ENCODE measurements around the gene CNPY2.
"Not testable (repeated sequence)": the region's sequence is repeated elsewhere in the genome, so short reads cannot be mapped to it uniquely, and the experiment has no call there.

The CNPY2 gene

GRCh38 chr12:56341616-56342015, 25.8 kb upstream of the CNPY2 start:
- POLR2A ChIA-PET, result interaction anchor here (0.6 to 1.7 kb wide), 3 partner anchors 9 to 25 kb away, joined by 3 to 11 read pairs (median 3); partner anchors contain the start of genes CNPY2 and STAT2
- no peak for TF ChIP-seq TARDBP (IDR thresholded peaks at IDR 0.05)
- no peak for TF ChIP-seq SUZ12 (IDR thresholded peaks at IDR 0.05)
- TF ChIP-seq FOXM1 (IDR thresholded peaks at IDR 0.05; ENCODE audit: borderline replicate concordance), result no peak
- no peak for TF ChIP-seq CTBP1 (IDR thresholded peaks at IDR 0.05; ENCODE audit: borderline replicate concordance)
- TF ChIP-seq PKNOX1 (IDR thresholded peaks at IDR 0.05), result no peak
- no peak for TF ChIP-seq L3MBTL2 (conservative IDR thresholded peaks at IDR 0.05)
- TF ChIP-seq HDGF (IDR thresholded peaks at IDR 0.05; ENCODE audit: borderline replicate concordance), result no peak
- TF ChIP-seq ARNT (IDR thresholded peaks at IDR 0.05), result no peak
- no peak for TF ChIP-seq FOXA1 (IDR thresholded peaks at IDR 0.05)
- TF ChIP-seq NFRKB (IDR thresholded peaks at IDR 0.05), result no peak
- TF ChIP-seq ELF4 (IDR thresholded peaks at IDR 0.05), result no peak
- TF ChIP-seq BHLHE40 (IDR thresholded peaks at IDR 0.05; ENCODE audit: borderline replicate concordance), result no peak
- TF ChIP-seq ZNF384 (IDR thresholded peaks at IDR 0.05), result no peak
- no peak for TF ChIP-seq LEF1 (IDR thresholded peaks at IDR 0.05; ENCODE audit: borderline replicate concordance)
- no peak for TF ChIP-seq SP1 (IDR thresholded peaks at IDR 0.05)
- CTCF ChIA-PET, result no interaction called here
- DNase-seq (ENCODE audit: extremely low spot score), result no peak

- DNase-seq (ENCODE audit: extremely low spot score), result no peak
- CTCF ChIA-PET, result no interaction called here
- POLR2A ChIA-PET, result interaction anchor here (1.1 kb wide), 1 partner anchor 21 kb away, joined by 4 read pairs; the partner anchor contains the start of gene STAT2
- TF ChIP-seq CTBP1 (IDR thresholded peaks at IDR 0.05; ENCODE audit: borderline replicate concordance) (no peak), FOXM1 (IDR thresholded peaks at IDR 0.05; ENCODE audit: borderline replicate concordance) (no peak), FOXA1 (IDR thresholded peaks at IDR 0.05) (no peak), HDGF (IDR thresholded peaks at IDR 0.05; ENCODE audit: borderline replicate concordance) (no peak), FOXK2 (IDR thresholded peaks at IDR 0.05) (no peak), ARNT (IDR thresholded peaks at IDR 0.05) (no peak), ZNF384 (IDR thresholded peaks at IDR 0.05) (no peak), SUZ12 (IDR thresholded peaks at IDR 0.05) (no peak)
These were observed 23.3 kb upstream of the CNPY2 start for GRCh38 chr12:56339158-56339422.

GRCh38 chr12:56338308-56339157, 22.7 kb upstream of the CNPY2 start, which contains the start of gene IL23A:
TSS of gene IL23A (plus strand) at chr12:56338884. CDS start at chr12:56339045, 161 bp downstream.
- TF ChIP-seq NFRKB (IDR thresholded peaks at IDR 0.05) (no peak), L3MBTL2 (conservative IDR thresholded peaks at IDR 0.05) (no peak)
- ChIA-PET CTCF (no interaction called here), POLR2A (interaction anchor here (1.1 to 2.2 kb wide), 2 partner anchors 22 kb away, joined by 4 to 8 read pairs; partner anchors contain the start of gene STAT2)
- DNase-seq (ENCODE audit: extremely low spot score), result no peak

- CTCF ChIA-PET, result interaction anchor here (0.9 kb wide), 1 partner anchor 9 kb away, joined by 3 read pairs; no protein-coding TSS in a partner anchor
- TF ChIP-seq TARDBP (IDR thresholded peaks at IDR 0.05) (no peak), ELF4 (IDR thresholded peaks at IDR 0.05) (no peak), FOXK2 (IDR thresholded peaks at IDR 0.05) (no peak), LEF1 (IDR thresholded peaks at IDR 0.05; ENCODE audit: borderline replicate concordance) (no peak), BHLHE40 (IDR thresholded peaks at IDR 0.05; ENCODE audit: borderline replicate concordance) (no peak), CTBP1 (IDR thresholded peaks at IDR 0.05; ENCODE audit: borderline replicate concordance) (no peak), NFRKB (IDR thresholded peaks at IDR 0.05) (no peak), ARNT (IDR thresholded peaks at IDR 0.05) (no peak), PKNOX1 (IDR thresholded peaks at IDR 0.05) (no peak)
- POLR2A ChIA-PET, result interaction anchor here (2.2 kb wide), 1 partner anchor 23 kb away, joined by 8 read pairs; the partner anchor contains the start of gene STAT2
- DNase-seq (ENCODE audit: extremely low spot score), result no peak
These were observed 22.0 kb upstream of the CNPY2 start for GRCh38 chr12:56337753-56338251.

- TF ChIP-seq SP1 (IDR thresholded peaks at IDR 0.05) (no peak), HDGF (IDR thresholded peaks at IDR 0.05; ENCODE audit: borderline replicate concordance) (no peak)
- ChIA-PET POLR2A (interaction anchor here (0.9 to 4.1 kb wide), 3 partner anchors 21 to 24 kb away, joined by 5 to 29 read pairs (median 8); partner anchors contain the start of genes CNPY2 and STAT2), CTCF (no interaction called here)
- DNase-seq (ENCODE audit: extremely low spot score), result no peak
These were observed 20.8 kb upstream of the CNPY2 start for GRCh38 chr12:56336361-56337167.

- DNase-seq (ENCODE audit: extremely low spot score); CTCF ChIA-PET: not testable (repeated sequence)
- POLR2A ChIA-PET, result interaction anchor here (4.1 kb wide), 1 partner anchor 24 kb away, joined by 29 read pairs; the partner anchor contains the start of gene STAT2
These were observed 19.7 kb upstream of the CNPY2 start for GRCh38 chr12:56335527-56335926.

GRCh38 chr12:56334490-56334793, 18.7 kb upstream of the CNPY2 start:
- CTCF ChIA-PET, result interaction anchor here (1.8 kb wide), 1 partner anchor 130 kb away, joined by 4 read pairs; no protein-coding TSS in a partner anchor
- TF ChIP-seq FOXM1 (IDR thresholded peaks at IDR 0.05; ENCODE audit: borderline replicate concordance), result no peak
- no peak for TF ChIP-seq CTBP1 (IDR thresholded peaks at IDR 0.05; ENCODE audit: borderline replicate concordance)
- no peak for TF ChIP-seq ELF4 (IDR thresholded peaks at IDR 0.05)
- no peak for TF ChIP-seq LEF1 (IDR thresholded peaks at IDR 0.05; ENCODE audit: borderline replicate concordance)
- no peak for TF ChIP-seq TARDBP (IDR thresholded peaks at IDR 0.05)
- POLR2A ChIA-PET, result interaction anchor here (0.6 to 4.1 kb wide), 6 partner anchors 13 to 115 kb away, joined by 3 to 38 read pairs (median 10); partner anchors contain the start of genes CNPY2, STAT2 and TIMELESS
- DNase-seq (ENCODE audit: extremely low spot score), result no peak

Data from HEK293T (cell line).